Keratinocyte (primary cell): ENCODE results near the gene FAM161A. TPM values are rescaled to one million over a fixed set of nuclear protein-coding genes. Genes with fewer than 3 reads are reported as not detected.
"Not testable (repeated sequence)": the region's sequence is repeated elsewhere in the genome, so short reads cannot be mapped to it uniquely, and the experiment has no call there.

Experiments
- DNase-seq: peaks from one replicate; pipeline ENCODE4 v3.0.0-alpha.2; 2011; ENCODE audit warnings: low read depth, missing footprints, low spot score
- FAIRE-seq: peaks from 2 replicates; lab custom pipeline; 2011; peaks lifted over from hg19 to GRCh38; lab: Jason Lieb, UNC
- H2AFZ ChIP-seq: 2 replicates; pipeline ENCODE4 v1.6.0; 2012; ENCODE audit warnings: low read length, control low read depth, inconsistent platforms; ENCODE audit not compliant: control insufficient read depth
- H3K27ac ChIP-seq: 2 replicates; pipeline ENCODE4 v1.5.1; 2011; ENCODE audit warnings: low read length; ENCODE audit not compliant: control insufficient read depth, insufficient read depth
- H3K27me3 ChIP-seq: 3 replicates; pipeline ENCODE4 v1.6.0; 2011; ENCODE audit warnings: low read length; ENCODE audit not compliant: control insufficient read depth, insufficient read depth; ENCODE audit errors: extremely low read depth
- H3K36me3 ChIP-seq, 2 experiments: 2 replicates in 1 of 2; 3 replicates in 1 of 2; pipeline ENCODE4 v1.5.1; 2011; ENCODE audit warnings: low read length in 2 of 2, mild to moderate bottlenecking in 1 of 2; ENCODE audit not compliant: control insufficient read depth in 2 of 2, insufficient read depth in 2 of 2; ENCODE audit errors: extremely low read depth in 1 of 2
- H3K4me1 ChIP-seq: 3 replicates; pipeline ENCODE4 v1.5.1; 2011; ENCODE audit warnings: low read length; ENCODE audit not compliant: control insufficient read depth, insufficient read depth; ENCODE audit errors: extremely low read depth
- H3K4me2 ChIP-seq: 3 replicates; pipeline ENCODE4 v1.6.0; 2011; ENCODE audit warnings: low read depth, low read length; ENCODE audit not compliant: control insufficient read depth, insufficient read depth; ENCODE audit errors: extremely low read depth
- H3K4me3 ChIP-seq, 3 experiments: fragments of 200-600 bp in 1 of 3; sonication (generic) in 1 of 3; 2 replicates in 2 of 3; 3 replicates in 1 of 3; pipeline ENCODE4 v1.5.1; 2011 to 2016; ENCODE audit warnings: low read length in 3 of 3, mild to moderate bottlenecking in 3 of 3, control low read depth in 2 of 3, inconsistent platforms in 1 of 3, low read depth in 1 of 3, mixed read lengths in 1 of 3, mixed run types in 1 of 3, moderate library complexity in 1 of 3; ENCODE audit not compliant: control insufficient read depth in 2 of 3, insufficient read depth in 2 of 3; ENCODE audit errors: extremely low read depth in 1 of 3
- H3K79me2 ChIP-seq: 2 replicates; pipeline ENCODE4 v1.6.0; 2012; ENCODE audit warnings: low read length; ENCODE audit not compliant: control insufficient read depth, insufficient read depth
- H3K9ac ChIP-seq: 3 replicates; pipeline ENCODE4 v1.6.0; 2011; ENCODE audit warnings: low read length; ENCODE audit not compliant: control insufficient read depth, insufficient read depth; ENCODE audit errors: extremely low read depth
- H3K9me1 ChIP-seq: 3 replicates; pipeline ENCODE4 v1.6.0; 2011; ENCODE audit warnings: low read length; ENCODE audit not compliant: control insufficient read depth, insufficient read depth; ENCODE audit errors: extremely low read depth
- H3K9me3 ChIP-seq: 2 replicates; pipeline ENCODE4 v1.5.1; 2012; ENCODE audit warnings: low read depth, low read length; ENCODE audit not compliant: control insufficient read depth
- H4K20me1 ChIP-seq: 3 replicates; pipeline ENCODE4 v1.6.0; 2011; ENCODE audit warnings: low read length; ENCODE audit not compliant: control insufficient read depth, insufficient read depth; ENCODE audit errors: extremely low read depth
- EZH2 ChIP-seq: IDR thresholded peaks from one replicate; pipeline ENCODE4 v1.6.1; 2012; ENCODE audit warnings: inconsistent platforms, mild to moderate bottlenecking, low read length, moderate library complexity
- dilution Hi-C: fragments of 300-500 bp; cut with MboI; formaldehyde crosslinking; loops from one replicate; pipeline ENCODE4 v1.7.0; 2020; ENCODE audit warnings: low sequenced_read_pairs; ENCODE audit not compliant: extremely low pct_ligation_motif_present
- polyA plus RNA-seq, 5 experiments: library from polyadenylated mRNA; depleted of rRNA in 3 of 5; stranded (reverse) in 3 of 5; stranded (forward) in 1 of 5; unstranded in 1 of 5; fragments of >200 nt; gene quantifications; 1 replicate in 1 of 5; 2 replicates in 3 of 5; 3 replicates in 1 of 5; pipeline versions ENCODE4 v1.2.1 to v1.2.3, GENCODE V29; 2011 to 2012; ENCODE audit warnings: missing spikeins in 2 of 5, low read depth in 1 of 5, low replicate concordance in 1 of 5
- TF ChIP-seq, protein P1 (sequence below), 3 experiments: IDR thresholded peaks in 1 of 3; conservative IDR thresholded peaks in 1 of 3; optimal IDR thresholded peaks in 1 of 3; 2 replicates in 2 of 3; 3 replicates in 1 of 3; pipeline versions ENCODE3 to v1.5.1; 2011; ENCODE audit warnings: low read length in 3 of 3, mild to moderate bottlenecking in 3 of 3, moderate library complexity in 2 of 3, control low read depth in 1 of 3, inconsistent platforms in 1 of 3; ENCODE audit not compliant: insufficient read depth in 2 of 3; ENCODE audit errors: extremely low read depth in 1 of 3

FAM161A gene
- polyA plus RNA-seq, 1 donor (not counting 4 experiments of a cell fraction or from before 2014, with no cell fraction given): 2.1 TPM

DNA sequence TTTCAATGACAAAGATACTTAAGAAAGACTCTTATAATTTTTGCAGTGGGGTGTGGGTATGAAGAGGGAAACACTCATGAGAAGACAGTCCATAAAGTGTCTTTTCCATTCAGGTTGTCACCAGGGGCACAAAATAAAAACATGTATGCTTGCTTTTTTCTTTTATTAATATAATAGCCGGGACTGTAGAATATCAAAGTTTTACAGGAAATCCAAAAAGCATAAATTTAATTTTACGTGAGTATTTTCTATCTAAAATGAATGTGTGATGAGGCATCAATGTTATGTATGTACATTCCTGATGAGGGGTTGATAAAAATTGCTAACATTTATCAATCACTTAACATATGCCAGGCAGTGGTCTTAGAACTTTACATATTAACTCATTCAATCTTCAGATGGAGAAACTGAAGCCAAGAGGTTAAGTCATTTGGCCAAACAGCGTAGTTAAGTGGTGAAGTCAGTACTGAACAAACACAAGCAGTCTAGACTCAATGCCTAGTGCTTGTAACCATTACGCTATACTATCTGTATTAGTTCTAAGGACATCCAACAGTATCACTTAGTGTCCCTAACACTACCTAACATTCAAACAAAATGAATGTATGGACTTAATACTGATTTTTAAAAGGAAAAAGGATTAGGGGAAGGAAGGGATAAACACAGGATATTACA is 23.8 kb upstream of the FAM161A start:
- peaks cover 18% of the 10 kb centered on the region for H3K4me1 ChIP-seq
- DNase-seq: no peak
- H4K20me1 ChIP-seq: peaks cover 4% of the 10 kb centered on the region
- no peak overlapping the region for H3K4me2 ChIP-seq
- no peak for TF ChIP-seq EZH2
- TF ChIP-seq, protein P1, sequence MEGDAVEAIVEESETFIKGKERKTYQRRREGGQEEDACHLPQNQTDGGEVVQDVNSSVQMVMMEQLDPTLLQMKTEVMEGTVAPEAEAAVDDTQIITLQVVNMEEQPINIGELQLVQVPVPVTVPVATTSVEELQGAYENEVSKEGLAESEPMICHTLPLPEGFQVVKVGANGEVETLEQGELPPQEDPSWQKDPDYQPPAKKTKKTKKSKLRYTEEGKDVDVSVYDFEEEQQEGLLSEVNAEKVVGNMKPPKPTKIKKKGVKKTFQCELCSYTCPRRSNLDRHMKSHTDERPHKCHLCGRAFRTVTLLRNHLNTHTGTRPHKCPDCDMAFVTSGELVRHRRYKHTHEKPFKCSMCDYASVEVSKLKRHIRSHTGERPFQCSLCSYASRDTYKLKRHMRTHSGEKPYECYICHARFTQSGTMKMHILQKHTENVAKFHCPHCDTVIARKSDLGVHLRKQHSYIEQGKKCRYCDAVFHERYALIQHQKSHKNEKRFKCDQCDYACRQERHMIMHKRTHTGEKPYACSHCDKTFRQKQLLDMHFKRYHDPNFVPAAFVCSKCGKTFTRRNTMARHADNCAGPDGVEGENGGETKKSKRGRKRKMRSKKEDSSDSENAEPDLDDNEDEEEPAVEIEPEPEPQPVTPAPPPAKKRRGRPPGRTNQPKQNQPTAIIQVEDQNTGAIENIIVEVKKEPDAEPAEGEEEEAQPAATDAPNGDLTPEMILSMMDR (optimal IDR thresholded peaks at IDR 0.05 in 1 of 3, IDR thresholded peaks at IDR 0.05 in 1 of 3, conservative IDR thresholded peaks at IDR 0.05 in 1 of 3; ENCODE audit: extremely low read depth in 1 of 3, insufficient read depth in 2 of 3, low read length in 3 of 3): no peak
- H3K9ac ChIP-seq: no peak overlapping the region
- no peak for FAIRE-seq
- dilution Hi-C loops: no loop called here
- no peaks in the 10 kb centered on the region for H3K9me1 ChIP-seq
- H3K36me3 ChIP-seq: peaks cover 20 to 40% of the 10 kb centered on the region in 2 experiments
- no peak overlapping the region for H2AFZ ChIP-seq
- no peak overlapping the region for H3K27ac ChIP-seq
- H3K4me3 ChIP-seq: no peak overlapping the region
- no peaks in the 10 kb centered on the region for H3K9me3 ChIP-seq
- peaks cover 25% of the 10 kb centered on the region for H3K79me2 ChIP-seq
- no peaks in the 10 kb centered on the region for H3K27me3 ChIP-seq

DNA sequence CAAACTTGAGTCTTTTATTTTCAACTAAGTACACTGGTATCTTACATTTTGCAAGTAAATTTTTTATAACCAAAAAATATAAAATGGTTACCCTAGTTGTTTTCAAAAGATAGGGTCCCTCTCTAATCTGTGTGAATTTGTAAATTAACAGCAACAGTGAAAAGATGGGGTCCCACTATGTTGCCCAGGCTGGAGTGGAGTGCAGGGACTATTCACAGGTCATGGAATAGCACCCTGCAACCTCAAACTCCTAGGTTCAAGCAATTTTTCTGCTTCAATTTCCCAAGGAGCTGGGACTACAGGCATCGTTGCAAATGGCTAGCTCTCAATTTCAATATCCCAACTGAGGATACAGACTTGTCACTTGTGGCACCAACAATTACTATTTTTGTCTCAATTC is 22.5 kb upstream of the FAM161A start:
- Histone ChIP-seq H3K4me2 (no peak overlapping the region), H3K9ac (no peak overlapping the region), H4K20me1 (peaks cover 4% of the 10 kb centered on the region), H3K27me3 (no peaks in the 10 kb centered on the region), H3K27ac (no peak overlapping the region), H3K4me3 (no peak overlapping the region), H3K79me2 (peaks cover 27% of the 10 kb centered on the region), H3K4me1 (peaks cover 18% of the 10 kb centered on the region), H2AFZ (no peak overlapping the region), H3K9me3 (no peaks in the 10 kb centered on the region), H3K9me1 (no peaks in the 10 kb centered on the region), H3K36me3 (peaks cover 18 to 46% of the 10 kb centered on the region in 2 experiments)
- no peak for TF ChIP-seq EZH2
- TF ChIP-seq, protein P1 (optimal IDR thresholded peaks at IDR 0.05 in 1 of 3, IDR thresholded peaks at IDR 0.05 in 1 of 3, conservative IDR thresholded peaks at IDR 0.05 in 1 of 3; ENCODE audit: extremely low read depth in 1 of 3, insufficient read depth in 2 of 3, low read length in 3 of 3): no peak
- DNase-seq (no peak), FAIRE-seq (no peak)
- dilution Hi-C loops: no loop called here

DNA sequence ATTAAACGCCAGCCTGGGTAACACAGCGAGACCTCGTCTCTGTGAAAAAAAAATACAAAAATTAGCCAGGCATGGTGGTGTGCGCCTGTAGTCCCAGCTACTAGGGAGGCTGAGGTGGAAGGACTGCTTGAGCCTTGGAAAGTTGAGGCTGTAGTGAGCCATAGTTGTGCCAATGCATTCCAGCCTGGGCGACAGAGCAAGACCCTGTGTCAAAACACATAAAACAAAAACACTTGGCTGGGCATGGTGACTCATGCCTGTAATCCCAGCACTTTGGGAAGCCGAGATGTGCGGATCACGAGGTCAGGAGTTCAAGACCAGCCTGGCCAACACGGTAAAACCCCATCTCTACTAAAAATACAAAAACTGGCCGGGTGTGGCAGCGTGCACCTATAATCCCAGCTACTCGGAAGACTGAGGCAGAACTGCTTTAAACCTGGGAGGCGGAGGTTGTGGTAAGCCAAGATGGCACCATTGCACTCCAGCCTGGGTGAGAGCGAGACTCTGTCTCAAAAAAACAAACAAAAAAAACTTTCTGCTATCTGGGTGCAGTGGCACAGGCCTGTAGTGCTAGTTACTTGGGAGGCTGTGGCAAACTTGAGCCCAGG is 12.7 kb upstream of the FAM161A start:
- H3K4me1 ChIP-seq, H3K4me2 ChIP-seq, FAIRE-seq: not testable (repeated sequence)

More for the DNA sequence above, 12.7 kb upstream of the FAM161A start:
- DNase-seq, H3K9me1 ChIP-seq, H4K20me1 ChIP-seq, H3K4me3 ChIP-seq, H2AFZ ChIP-seq, H3K9ac ChIP-seq, H3K27me3 ChIP-seq, H3K79me2 ChIP-seq, H3K9me3 ChIP-seq, H3K27ac ChIP-seq, dilution Hi-C loops: not testable (repeated sequence)
- peaks cover 19 to 24% of the 10 kb centered on the region in 2 experiments for H3K36me3 ChIP-seq
